NCI-H1694 treated with DMSO at 0.1 percent for 48 hours (cell line): ENCODE results near the gene FEV.
"Not testable (repeated sequence)": the region's sequence is repeated elsewhere in the genome, so short reads cannot be mapped to it uniquely, and the experiment has no call there.

Experiments
- DNase-seq: peaks from one replicate; lab custom pipeline; 2025; lab: John Stamatoyannopoulos, UW

FEV gene

DNA sequence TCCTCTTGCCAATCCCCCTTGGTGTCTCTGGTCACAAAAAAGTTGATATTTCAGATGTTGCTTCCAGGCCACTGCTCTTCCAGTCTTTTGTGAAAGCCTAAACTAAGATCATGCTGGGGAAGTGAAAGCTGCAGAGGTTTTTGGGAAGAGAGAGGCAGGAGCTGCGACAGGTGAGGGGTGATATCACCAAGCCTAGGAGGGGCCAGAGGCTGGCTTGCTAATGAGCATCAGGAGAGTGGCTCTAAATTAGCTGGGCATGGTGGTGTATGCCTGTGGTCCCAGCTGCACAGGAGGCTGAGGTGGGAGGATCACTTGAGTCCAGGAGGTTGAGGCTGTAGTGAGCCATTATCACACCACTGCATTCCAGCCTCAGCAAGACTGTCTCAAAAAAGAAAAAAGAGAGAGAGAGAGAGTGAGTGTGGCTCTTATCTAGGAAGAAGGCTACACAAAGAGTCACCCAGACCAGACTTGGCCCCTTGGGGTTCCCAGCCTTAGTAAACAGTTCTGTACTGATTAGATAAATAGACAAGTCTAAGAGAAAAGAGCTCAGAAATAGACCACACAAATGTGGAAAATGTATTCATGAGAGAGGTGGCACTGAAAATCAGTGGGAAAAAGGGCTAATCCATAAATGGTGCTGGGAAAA lies 40.1 kb downstream of the FEV start:
- no peak for DNase-seq

DNA sequence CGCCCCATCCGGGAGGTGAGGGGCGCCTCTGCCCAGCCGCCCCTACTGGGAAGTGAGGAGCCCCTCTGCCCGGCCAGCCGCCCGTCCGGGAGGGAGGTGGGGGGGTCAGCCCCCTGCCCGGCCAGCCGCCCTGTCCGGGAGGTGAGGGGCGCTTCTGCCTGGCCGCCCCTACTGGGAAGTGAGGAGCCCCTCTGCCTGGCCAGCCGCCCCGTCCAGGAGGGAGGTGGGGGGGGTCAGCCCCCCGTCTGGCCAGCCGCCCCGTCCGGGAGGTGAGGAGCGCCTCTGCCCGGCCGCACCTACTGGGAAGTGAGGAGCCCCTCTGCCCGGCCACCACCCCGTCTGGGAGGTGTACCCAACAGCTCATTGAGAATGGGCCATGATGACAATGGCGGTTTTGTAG lies 53.2 kb downstream of the FEV start:
- not testable (repeated sequence) for DNase-seq
